Measurements from ENCODE around the gene VPS54. TPM values are rescaled to one million over a fixed set of nuclear protein-coding genes. Genes with fewer than 3 reads are reported as not detected.

The VPS54 gene
- total and polyA plus RNA-seq, 9 of the 15 experiments (the other 6 are each of a cell fraction or from before 2014, with no cell fraction given) = 4.9 to 23.2 (median 13.2) TPM

DNA sequence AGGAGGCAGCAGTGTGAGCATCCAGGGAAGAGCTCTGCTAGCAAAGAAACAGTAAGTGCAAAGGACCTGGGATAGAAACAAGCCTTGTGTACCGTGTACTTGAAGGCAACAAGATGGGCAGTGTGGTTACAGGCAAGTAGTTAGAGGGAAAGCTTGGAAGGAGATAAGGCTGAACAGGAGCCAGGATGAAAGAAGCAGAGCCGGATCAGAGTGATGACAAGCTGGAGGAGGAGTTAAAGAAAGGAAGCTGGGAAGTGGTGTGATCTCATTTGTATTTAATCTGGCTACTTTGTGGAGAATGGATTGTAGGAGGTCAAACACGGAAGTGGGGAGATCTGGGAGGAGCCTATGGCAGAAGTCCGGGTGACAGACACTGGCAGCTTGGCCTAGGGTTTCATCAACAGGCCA is 44.7 kb upstream of the VPS54 start (continued):
- peak; percentile 44; the same call in 1 of the 2 replicates for TF ChIP-seq TRIM28 (IDR thresholded peaks at IDR 0.05)
- no peak for TF ChIP-seq ZNF165 (CRISPR knock-in tag; IDR thresholded peaks at IDR 0.05; ENCODE audit: borderline replicate concordance)
- no peak for TF ChIP-seq RUNX1 (IDR thresholded peaks at IDR 0.05; ENCODE audit: low read depth)
- peak; percentile 78 for TF ChIP-seq ZEB2 (IDR thresholded peaks at IDR 0.05)
- peak; percentile 72; the same call in 1 of the 2 replicates for TF ChIP-seq ELF2 (CRISPR knock-in tag; IDR thresholded peaks at IDR 0.05)
- no peak for TF ChIP-seq MCM5 (IDR thresholded peaks at IDR 0.05; ENCODE audit: low read depth)
- peak; percentile 31; the same call in 1 of the 2 replicates for TF ChIP-seq GATA2 (CRISPR knock-in tag; IDR thresholded peaks at IDR 0.05)
- TF ChIP-seq, protein P1, sequence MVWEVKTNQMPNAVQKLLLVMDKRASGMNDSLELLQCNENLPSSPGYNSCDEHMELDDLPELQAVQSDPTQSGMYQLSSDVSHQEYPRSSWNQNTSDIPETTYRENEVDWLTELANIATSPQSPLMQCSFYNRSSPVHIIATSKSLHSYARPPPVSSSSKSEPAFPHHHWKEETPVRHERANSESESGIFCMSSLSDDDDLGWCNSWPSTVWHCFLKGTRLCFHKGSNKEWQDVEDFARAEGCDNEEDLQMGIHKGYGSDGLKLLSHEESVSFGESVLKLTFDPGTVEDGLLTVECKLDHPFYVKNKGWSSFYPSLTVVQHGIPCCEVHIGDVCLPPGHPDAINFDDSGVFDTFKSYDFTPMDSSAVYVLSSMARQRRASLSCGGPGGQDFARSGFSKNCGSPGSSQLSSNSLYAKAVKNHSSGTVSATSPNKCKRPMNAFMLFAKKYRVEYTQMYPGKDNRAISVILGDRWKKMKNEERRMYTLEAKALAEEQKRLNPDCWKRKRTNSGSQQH (CRISPR knock-in tag; IDR thresholded peaks at IDR 0.05) = no peak
- peak; percentile 45; the same call in 1 of the 2 replicates for TF ChIP-seq LEF1 (IDR thresholded peaks at IDR 0.05)
- peak; percentile 39; the same call in 1 of the 2 replicates for TF ChIP-seq NBN (IDR thresholded peaks at IDR 0.05; ENCODE audit: low read depth)
- no peak for TF ChIP-seq ESRRA (IDR thresholded peaks at IDR 0.05; ENCODE audit: borderline replicate concordance, low read depth)
- peak; percentile 76 for TF ChIP-seq MEIS2 (IDR thresholded peaks at IDR 0.05; ENCODE audit: partially characterized antibody)
- TF ChIP-seq, protein P2, sequence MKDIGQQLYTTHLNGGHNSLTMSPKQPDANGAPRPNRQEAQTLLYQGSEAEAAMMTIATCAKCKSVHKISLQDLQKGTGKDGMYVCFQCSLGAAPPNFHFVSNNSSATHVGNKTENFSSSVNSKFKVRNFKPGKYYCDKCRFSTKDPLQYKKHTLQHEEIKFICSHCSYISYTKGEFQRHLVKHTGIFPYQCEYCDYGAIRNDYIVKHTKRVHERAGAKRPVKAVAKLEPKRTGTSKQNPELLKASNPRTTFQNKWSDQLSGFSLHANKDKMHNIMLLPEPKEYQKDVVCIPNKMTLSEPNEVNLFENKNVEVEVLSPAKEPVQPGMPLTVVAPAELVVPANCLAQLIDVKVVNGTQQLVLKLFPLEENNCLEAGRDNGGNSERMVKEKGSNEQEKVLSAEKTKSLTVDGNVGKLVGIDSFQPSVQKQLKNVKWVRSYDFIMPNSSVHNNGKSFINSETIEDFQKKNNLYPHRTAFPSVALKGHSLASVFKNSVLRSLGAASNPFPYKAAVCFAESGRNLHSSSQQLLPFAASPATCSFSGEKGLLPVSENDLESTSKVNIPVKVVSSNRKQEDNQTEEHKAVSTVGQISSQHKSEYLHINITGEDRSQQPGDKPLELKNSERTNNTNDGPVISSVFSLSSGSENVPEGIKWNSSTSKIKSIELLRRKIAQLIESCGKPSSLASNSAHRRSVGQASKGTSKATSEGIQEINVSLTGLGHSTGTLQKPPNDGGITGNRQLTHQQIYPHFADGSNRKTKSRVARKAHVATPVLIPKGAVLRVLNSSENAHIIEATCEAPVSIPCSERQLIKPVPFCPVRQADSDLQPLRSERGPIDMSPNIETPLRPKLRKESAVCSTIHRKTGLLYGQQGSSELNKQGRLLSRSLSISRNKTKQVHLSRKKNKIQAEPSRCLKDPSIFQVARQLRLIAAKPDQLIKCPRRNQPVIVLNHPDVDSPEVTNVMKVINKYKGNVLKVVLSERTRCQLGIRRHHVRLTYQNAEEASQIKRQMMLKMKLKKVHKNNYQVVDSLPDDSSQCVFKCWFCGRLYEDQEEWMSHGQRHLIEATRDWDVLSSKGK (CRISPR knock-in tag; IDR thresholded peaks at IDR 0.05) = no peak
- no peak for TF ChIP-seq SIN3B (IDR thresholded peaks at IDR 0.05; ENCODE audit: low read depth)
- TF ChIP-seq PRMT5 (CRISPR knock-in tag; IDR thresholded peaks at IDR 0.05) = no peak
- no peak for TF ChIP-seq PHF8 (IDR thresholded peaks at IDR 0.05; ENCODE audit: borderline replicate concordance, low read length)
- TF ChIP-seq RCOR1 (IDR thresholded peaks at IDR 0.05; ENCODE audit: borderline replicate concordance in 1 of 2, low read depth in 2 of 2, low read length in 2 of 2) = peak in 1 of 2 experiments; percentile 83; a peak in 2 of 4 replicates
- TF ChIP-seq, protein P3, sequence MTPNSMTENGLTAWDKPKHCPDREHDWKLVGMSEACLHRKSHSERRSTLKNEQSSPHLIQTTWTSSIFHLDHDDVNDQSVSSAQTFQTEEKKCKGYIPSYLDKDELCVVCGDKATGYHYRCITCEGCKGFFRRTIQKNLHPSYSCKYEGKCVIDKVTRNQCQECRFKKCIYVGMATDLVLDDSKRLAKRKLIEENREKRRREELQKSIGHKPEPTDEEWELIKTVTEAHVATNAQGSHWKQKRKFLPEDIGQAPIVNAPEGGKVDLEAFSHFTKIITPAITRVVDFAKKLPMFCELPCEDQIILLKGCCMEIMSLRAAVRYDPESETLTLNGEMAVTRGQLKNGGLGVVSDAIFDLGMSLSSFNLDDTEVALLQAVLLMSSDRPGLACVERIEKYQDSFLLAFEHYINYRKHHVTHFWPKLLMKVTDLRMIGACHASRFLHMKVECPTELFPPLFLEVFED (CRISPR knock-in tag; conservative IDR thresholded peaks at IDR 0.05) = 0 out of 2 replicates have a peak, but pooled peaks have one; percentile 29
- peak in 1 of 2 experiments; percentile 32; a peak in 1 of 4 replicates for TF ChIP-seq KDM1A (IDR thresholded peaks at IDR 0.05)
- TF ChIP-seq MYBL2 (IDR thresholded peaks at IDR 0.05; ENCODE audit: low read depth) = no peak
- TF ChIP-seq MYBL2 (CRISPR knock-in tag; IDR thresholded peaks at IDR 0.05; ENCODE audit: borderline replicate concordance) = no peak
- TF ChIP-seq, protein P4, sequence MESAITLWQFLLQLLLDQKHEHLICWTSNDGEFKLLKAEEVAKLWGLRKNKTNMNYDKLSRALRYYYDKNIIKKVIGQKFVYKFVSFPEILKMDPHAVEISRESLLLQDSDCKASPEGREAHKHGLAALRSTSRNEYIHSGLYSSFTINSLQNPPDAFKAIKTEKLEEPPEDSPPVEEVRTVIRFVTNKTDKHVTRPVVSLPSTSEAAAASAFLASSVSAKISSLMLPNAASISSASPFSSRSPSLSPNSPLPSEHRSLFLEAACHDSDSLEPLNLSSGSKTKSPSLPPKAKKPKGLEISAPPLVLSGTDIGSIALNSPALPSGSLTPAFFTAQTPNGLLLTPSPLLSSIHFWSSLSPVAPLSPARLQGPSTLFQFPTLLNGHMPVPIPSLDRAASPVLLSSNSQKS (CRISPR knock-in tag; IDR thresholded peaks at IDR 0.05) = no peak
- 0 out of 2 replicates have a peak, but pooled peaks have one; percentile 32 for TF ChIP-seq JUN (IDR thresholded peaks at IDR 0.05; ENCODE audit: borderline replicate concordance, low read depth, low read length)
- TF ChIP-seq JUN (CRISPR knock-in tag; IDR thresholded peaks at IDR 0.05; ENCODE audit: borderline replicate concordance) = 0 out of 2 replicates have a peak, but pooled peaks have one; percentile 20

Data from K562 (cell line).